Thyroid gland (tissue), 4 donors: Measurements from ENCODE around the gene HIPK2.

ENCODE experiments used
- POLR2A ChIP-seq, 2 donors: fragments of 450-650 bp; IDR thresholded peaks; one replicate each; pipeline ENCODE4 v1.6.1; 2017; ENCODE audit warnings: antibody characterized with exemption in 2 of 2, mild to moderate bottlenecking in 2 of 2, moderate library complexity in 1 of 2
- TF ChIP-seq, protein P1 (sequence below), 6 experiments: fragments of 200-600 bp in 3 of 6; fragments of 450-650 bp in 3 of 6; sonication (generic) in 3 of 6; IDR thresholded peaks; one replicate each; pipeline ENCODE4 v1.5.1; 2016 to 2019; ENCODE audit warnings: antibody characterized with exemption in 6 of 6, mild to moderate bottlenecking in 2 of 6, inconsistent platforms in 1 of 6, moderate library complexity in 1 of 6

DNA sequence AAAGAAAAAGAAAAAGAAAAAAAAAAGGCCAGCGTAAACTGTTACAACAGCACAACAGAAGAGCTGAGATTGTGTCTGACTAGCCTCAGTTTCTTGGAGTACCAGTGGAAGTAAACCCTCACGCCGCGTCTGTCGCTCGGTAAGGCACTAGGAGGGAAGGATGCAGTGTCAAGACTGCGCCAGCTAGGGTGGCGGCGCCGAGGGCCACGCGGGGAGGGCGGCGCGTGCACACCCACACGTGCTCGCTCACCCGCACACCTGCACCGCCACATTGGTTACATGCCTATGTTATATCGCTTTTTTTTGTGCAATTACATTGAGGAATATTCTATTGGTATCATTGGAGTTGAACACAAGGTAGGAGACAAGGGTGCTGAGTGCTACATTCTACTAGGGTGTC, 206.1 kb downstream of the HIPK2 start:
- TF ChIP-seq, protein P1, sequence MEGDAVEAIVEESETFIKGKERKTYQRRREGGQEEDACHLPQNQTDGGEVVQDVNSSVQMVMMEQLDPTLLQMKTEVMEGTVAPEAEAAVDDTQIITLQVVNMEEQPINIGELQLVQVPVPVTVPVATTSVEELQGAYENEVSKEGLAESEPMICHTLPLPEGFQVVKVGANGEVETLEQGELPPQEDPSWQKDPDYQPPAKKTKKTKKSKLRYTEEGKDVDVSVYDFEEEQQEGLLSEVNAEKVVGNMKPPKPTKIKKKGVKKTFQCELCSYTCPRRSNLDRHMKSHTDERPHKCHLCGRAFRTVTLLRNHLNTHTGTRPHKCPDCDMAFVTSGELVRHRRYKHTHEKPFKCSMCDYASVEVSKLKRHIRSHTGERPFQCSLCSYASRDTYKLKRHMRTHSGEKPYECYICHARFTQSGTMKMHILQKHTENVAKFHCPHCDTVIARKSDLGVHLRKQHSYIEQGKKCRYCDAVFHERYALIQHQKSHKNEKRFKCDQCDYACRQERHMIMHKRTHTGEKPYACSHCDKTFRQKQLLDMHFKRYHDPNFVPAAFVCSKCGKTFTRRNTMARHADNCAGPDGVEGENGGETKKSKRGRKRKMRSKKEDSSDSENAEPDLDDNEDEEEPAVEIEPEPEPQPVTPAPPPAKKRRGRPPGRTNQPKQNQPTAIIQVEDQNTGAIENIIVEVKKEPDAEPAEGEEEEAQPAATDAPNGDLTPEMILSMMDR (IDR thresholded peaks at IDR 0.05), result no peak
- no peak for TF ChIP-seq POLR2A (IDR thresholded peaks at IDR 0.05)
